ENCODE data around the gene CSF3. TPM values are rescaled to one million over a fixed set of nuclear protein-coding genes. Genes with fewer than 3 reads are reported as not detected.
A peak's percentile ranks its signal among the peaks of the same experiment; 100 is the strongest.

The CSF3 gene
- not detected for total RNA-seq
- long read RNA-seq, result 0 reads

- intact Hi-C loops (cut with micrococcal nuclease), result no loop called here
- ATAC-seq (no peak), DNase-seq (peak; percentile 33)
Measured at GRCh38 chr17:40015005-40015997, at the start of gene CSF3. TSS of gene CSF3 (plus strand) at chr17:40015440. CDS start at chr17:40015475, 35 bp downstream.

- intact Hi-C loops (cut with micrococcal nuclease), result no loop called here
- DNase-seq (peak; percentile 7), ATAC-seq (no peak)
Measured at GRCh38 chr17:39966771-39967170, 48.5 kb upstream of the CSF3 start.

GRCh38 chr17:39968761-39969160 is 46.5 kb upstream of the CSF3 start:
- ATAC-seq (no peak), DNase-seq (no peak)
- intact Hi-C loops (cut with micrococcal nuclease), result no loop called here

GRCh38 chr17:39969375-39969774 is 45.9 kb upstream of the CSF3 start:
- no peak for ATAC-seq
- intact Hi-C loops (cut with micrococcal nuclease), result no loop called here
- no peak for DNase-seq

- DNase-seq (no peak), ATAC-seq (no peak)
- intact Hi-C loops (cut with micrococcal nuclease), result no loop called here
Measured at GRCh38 chr17:39970157-39970692, 45.0 kb upstream of the CSF3 start.

GRCh38 chr17:39971076-39971603 is 44.1 kb upstream of the CSF3 start:
- ATAC-seq, result no peak
- intact Hi-C loops (cut with micrococcal nuclease), result no loop called here
- no peak for DNase-seq

GRCh38 chr17:39972271-39972670 is 43.0 kb upstream of the CSF3 start:
- DNase-seq (no peak), ATAC-seq (peak; percentile 54)
- intact Hi-C loops (cut with micrococcal nuclease), result no loop called here

- intact Hi-C loops (cut with micrococcal nuclease), result no loop called here
- no peak for DNase-seq
- no peak for ATAC-seq
Measured at GRCh38 chr17:39973496-39973895, 41.7 kb upstream of the CSF3 start.

- intact Hi-C loops (cut with micrococcal nuclease), result no loop called here
Measured at GRCh38 chr17:39974433-39974832, 40.8 kb upstream of the CSF3 start.

GRCh38 chr17:39975801-39976200 is 39.4 kb upstream of the CSF3 start:
- ATAC-seq, result no peak
- DNase-seq, result no peak
- intact Hi-C loops (cut with micrococcal nuclease), result no loop called here

More at GRCh38 chr17:39974433-39974832, 40.8 kb upstream of the CSF3 start:
- DNase-seq, result no peak
- ATAC-seq, result no peak

GRCh38 chr17:39979016-39979670 is 36.1 kb upstream of the CSF3 start:
- intact Hi-C loops (cut with micrococcal nuclease), result no loop called here
- ATAC-seq (no peak), DNase-seq (no peak)

- intact Hi-C loops (cut with micrococcal nuclease), result no loop called here
- no peak for DNase-seq
- peak; percentile 26 for ATAC-seq
Measured at GRCh38 chr17:39979893-39980350, 35.3 kb upstream of the CSF3 start.

GRCh38 chr17:39980351-39981206 is 34.7 kb upstream of the CSF3 start, which contains the start of gene PSMD3:
TSS of gene PSMD3 (plus strand) at chr17:39980807. CDS start at chr17:39980971, 164 bp downstream.
- intact Hi-C loops (cut with micrococcal nuclease), result no loop called here
- peak; percentile 98 for DNase-seq
- peak; percentile 96 for ATAC-seq

GRCh38 chr17:39981207-39981741 is 34.0 kb upstream of the CSF3 start:
- DNase-seq (no peak), ATAC-seq (peak; percentile 2)
- intact Hi-C loops (cut with micrococcal nuclease), result no loop called here

- DNase-seq (no peak), ATAC-seq (no peak)
- intact Hi-C loops (cut with micrococcal nuclease), result no loop called here
Measured at GRCh38 chr17:39981766-39982375, 33.4 kb upstream of the CSF3 start.

- DNase-seq, result no peak
- ATAC-seq, result no peak
- intact Hi-C loops (cut with micrococcal nuclease), result no loop called here
Measured at GRCh38 chr17:39988206-39988810, 26.9 kb upstream of the CSF3 start.

- ATAC-seq (no peak), DNase-seq (no peak)
- intact Hi-C loops (cut with micrococcal nuclease), result no loop called here
Measured at GRCh38 chr17:39994448-39994847, 20.8 kb upstream of the CSF3 start.

- intact Hi-C loops (cut with micrococcal nuclease), result no loop called here
- DNase-seq (no peak), ATAC-seq (no peak)
Measured at GRCh38 chr17:39995438-39995837, 19.8 kb upstream of the CSF3 start.

All from left ventricle myocardium superior (tissue), 1 donor.